Transverse colon (tissue), 4 donors: ENCODE data around the gene MDGA2. TPM values are rescaled to one million over a fixed set of nuclear protein-coding genes. Genes with fewer than 3 reads are reported as not detected.
"Not testable (repeated sequence)": the region's sequence is repeated elsewhere in the genome, so short reads cannot be mapped to it uniquely, and the experiment has no call there.

Source experiments
- DNase-seq: peaks from one replicate; pipeline ENCODE4 v3.0.0-alpha.2; 2019
- H3K27ac ChIP-seq, 4 donors: fragments of 200-600 bp; sonication (generic); 2 replicates each; pipeline ENCODE4 v1.5.1; 2016 to 2018; ENCODE audit warnings: inconsistent platforms in 4 of 4
- H3K27me3 ChIP-seq: fragments of 200-600 bp; sonication (generic); 2 replicates; pipeline ENCODE4 v1.5.1; 2017; ENCODE audit warnings: inconsistent platforms
- H3K36me3 ChIP-seq, 4 donors: fragments of 200-600 bp; sonication (generic); 2 replicates each; pipeline ENCODE4 v1.5.1; 2017 to 2019; ENCODE audit warnings: inconsistent platforms in 4 of 4
- H3K4me1 ChIP-seq, 4 donors: fragments of 200-600 bp; sonication (generic); 2 replicates each; pipeline ENCODE4 v1.5.1; 2017 to 2020; ENCODE audit warnings: inconsistent platforms in 4 of 4
- H3K4me3 ChIP-seq, 4 donors: fragments of 200-600 bp; sonication (generic); 1 replicate in 1 of 4; 2 replicates in 3 of 4; pipeline versions ENCODE4 v1.5.1 to v1.6.1; 2017 to 2019; ENCODE audit warnings: inconsistent platforms in 4 of 4
- H3K9me3 ChIP-seq, 2 donors: fragments of 200-600 bp; sonication (generic); 2 replicates each; pipeline ENCODE4 v1.5.1; 2017 to 2019; ENCODE audit warnings: inconsistent platforms in 2 of 2
- EP300 ChIP-seq: sonication (generic); formaldehyde crosslinking; IDR thresholded peaks from one replicate; pipeline ENCODE4 v1.6.1; 2017; ENCODE audit warnings: antibody characterized with exemption, low read depth
- POLR2A ChIP-seq: fragments of 450-650 bp; IDR thresholded peaks from one replicate; pipeline ENCODE4 v1.6.1; 2016; ENCODE audit warnings: antibody characterized with exemption, mild to moderate bottlenecking, moderate library complexity
- POLR2AphosphoS5 ChIP-seq, 3 donors: sonication (generic); formaldehyde crosslinking; IDR thresholded peaks; one replicate each; pipeline ENCODE4 v1.6.1; 2016; ENCODE audit warnings: antibody characterized with exemption in 3 of 3
- WGBS, 2 donors: methylation state at CpG; one replicate each; pipeline ENCODE4 v1.1.5; 2018; ENCODE audit warnings: low coverage in 1 of 2; 5-methylcytosine and 5-hydroxymethylcytosine counted together
- in situ Hi-C, 4 donors: fragments of 200-750 bp; cut with MboI; loops; one replicate each; pipeline versions ENCODE4 v1.15.0 to v1.15.1; 2017; ENCODE audit warnings: low sequenced_read_pairs in 3 of 4, low pct_ligation_motif_present in 1 of 4, low pct_unique_long_range_greater_than_20kb in 1 of 4
- intact Hi-C: fragments of 100-400 bp; cut with DNase I; formaldehyde crosslinking; loops from one replicate; pipeline ENCODE4 v1.15.1; 2023; ENCODE audit warnings: low total_unique reads
- total RNA-seq, 4 donors: library from RNA; depleted of rRNA; stranded (reverse); fragments of >200 nt; gene quantifications; one replicate each; pipeline ENCODE4 v1.1.0, GENCODE V29; 2016
- TF ChIP-seq, protein P1 (sequence below), 5 experiments: fragments of 200-600 bp in 3 of 5; fragments of 450-650 bp in 2 of 5; sonication (generic) in 3 of 5; IDR thresholded peaks; 1 replicate in 2 of 5; 2 replicates in 3 of 5; pipeline ENCODE4 v1.5.1; 2016 to 2017; ENCODE audit warnings: antibody characterized with exemption in 5 of 5, inconsistent platforms in 3 of 5, mild to moderate bottlenecking in 2 of 5, moderate library complexity in 1 of 5

MDGA2 gene
- total RNA-seq, 4 donors from 2014 or later = not detected

DNA sequence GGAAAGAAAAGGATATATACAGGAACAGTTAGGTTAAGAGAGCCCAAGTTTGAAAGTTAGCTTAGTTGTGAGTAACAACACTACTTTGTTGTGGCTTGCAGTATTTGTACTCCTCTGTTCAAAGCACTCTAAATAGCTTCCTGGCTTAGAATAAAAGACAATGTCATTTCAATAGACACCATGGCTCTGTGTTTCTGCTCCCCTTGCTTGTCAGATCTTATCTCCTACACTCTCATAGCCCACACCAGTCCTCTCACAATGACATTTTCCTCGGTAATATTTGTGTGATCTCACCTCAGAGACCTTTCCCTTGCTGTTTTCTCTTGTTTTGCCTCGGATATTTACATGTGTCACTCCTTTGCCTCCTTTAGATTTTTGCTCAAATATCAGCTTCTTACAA lies 418.4 kb downstream of the MDGA2 start:
- in situ Hi-C loops = no loop called here
- WGBS, 2 donors = 34 to 44% methylated on average over 2 of the region's 2 CpGs
- H3K4me1 ChIP-seq = no peaks in the 10 kb centered on the region

GRCh38 chr14:47252802-47253201 lies 422.6 kb downstream of the MDGA2 start:
- intact Hi-C loops (no loop called here), in situ Hi-C loops (no loop called here)
- DNase-seq = no peak
- TF ChIP-seq POLR2AphosphoS5 (IDR thresholded peaks at IDR 0.05) (no peak), POLR2A (no peak)
- Histone ChIP-seq H3K9me3 (no peaks in the 10 kb centered on the region), H3K4me3 (no peak overlapping the region), H3K36me3 (no peaks in the 10 kb centered on the region), H3K27ac (no peak overlapping the region), H3K4me1 (no peaks in the 10 kb centered on the region), H3K27me3 (no peaks in the 10 kb centered on the region)
- WGBS, 2 donors = 69 to 72% methylated on average over 4 of the region's 4 CpGs

More for the DNA sequence above, 418.4 kb downstream of the MDGA2 start:
- Histone ChIP-seq H3K27me3 (no peaks in the 10 kb centered on the region), H3K27ac (no peak overlapping the region), H3K36me3 (no peaks in the 10 kb centered on the region), H3K9me3 (no peaks in the 10 kb centered on the region), H3K4me3 (no peak overlapping the region)
- TF ChIP-seq POLR2A (no peak), EP300 (no peak), POLR2AphosphoS5 (IDR thresholded peaks at IDR 0.05) (no peak)
- TF ChIP-seq, protein P1, sequence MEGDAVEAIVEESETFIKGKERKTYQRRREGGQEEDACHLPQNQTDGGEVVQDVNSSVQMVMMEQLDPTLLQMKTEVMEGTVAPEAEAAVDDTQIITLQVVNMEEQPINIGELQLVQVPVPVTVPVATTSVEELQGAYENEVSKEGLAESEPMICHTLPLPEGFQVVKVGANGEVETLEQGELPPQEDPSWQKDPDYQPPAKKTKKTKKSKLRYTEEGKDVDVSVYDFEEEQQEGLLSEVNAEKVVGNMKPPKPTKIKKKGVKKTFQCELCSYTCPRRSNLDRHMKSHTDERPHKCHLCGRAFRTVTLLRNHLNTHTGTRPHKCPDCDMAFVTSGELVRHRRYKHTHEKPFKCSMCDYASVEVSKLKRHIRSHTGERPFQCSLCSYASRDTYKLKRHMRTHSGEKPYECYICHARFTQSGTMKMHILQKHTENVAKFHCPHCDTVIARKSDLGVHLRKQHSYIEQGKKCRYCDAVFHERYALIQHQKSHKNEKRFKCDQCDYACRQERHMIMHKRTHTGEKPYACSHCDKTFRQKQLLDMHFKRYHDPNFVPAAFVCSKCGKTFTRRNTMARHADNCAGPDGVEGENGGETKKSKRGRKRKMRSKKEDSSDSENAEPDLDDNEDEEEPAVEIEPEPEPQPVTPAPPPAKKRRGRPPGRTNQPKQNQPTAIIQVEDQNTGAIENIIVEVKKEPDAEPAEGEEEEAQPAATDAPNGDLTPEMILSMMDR (IDR thresholded peaks at IDR 0.05) = no peak
- DNase-seq = no peak
- intact Hi-C loops = no loop called here

- no peak for TF ChIP-seq EP300
- TF ChIP-seq, protein P1 (IDR thresholded peaks at IDR 0.05) = no peak
- TF ChIP-seq POLR2AphosphoS5 (IDR thresholded peaks at IDR 0.05) = no peak
- no peak for TF ChIP-seq POLR2A
- no peaks in the 10 kb centered on the region for H3K4me1 ChIP-seq
- no peak overlapping the region for H3K4me3 ChIP-seq
- DNase-seq = no peak
- H3K9me3 ChIP-seq = no peaks in the 10 kb centered on the region
- H3K36me3 ChIP-seq = no peaks in the 10 kb centered on the region
- 79% methylated on average over 1 of the region's 1 CpG; no CpG with 5 or more reads in 1 of the 2 donors for WGBS, 2 donors
- intact Hi-C loops = no loop called here
- H3K27ac ChIP-seq = no peak overlapping the region
- in situ Hi-C loops = no loop called here
- no peaks in the 10 kb centered on the region for H3K27me3 ChIP-seq
These were observed 429.0 kb downstream of the MDGA2 start for GRCh38 chr14:47246367-47246766.

DNA sequence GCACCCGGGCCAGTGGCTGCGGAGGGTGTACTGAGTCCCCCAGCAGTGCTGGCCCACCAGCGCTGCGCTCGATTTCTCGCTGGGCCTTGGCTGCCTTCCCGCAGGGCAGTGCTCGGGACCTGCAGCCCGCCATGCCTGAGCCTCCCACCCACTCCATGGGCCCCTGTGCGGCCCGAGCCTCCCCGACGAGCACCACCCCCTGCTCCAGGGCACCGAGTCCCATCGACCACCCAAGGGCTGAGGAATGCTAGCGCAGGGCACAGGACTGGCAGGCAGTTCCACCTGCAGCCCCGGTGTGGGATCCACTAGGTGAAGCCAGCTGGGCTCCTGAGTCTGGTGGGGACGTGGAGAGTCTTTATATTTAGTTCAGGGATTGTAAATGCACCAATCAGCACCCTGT lies 432.8 kb downstream of the MDGA2 start:
- H3K27me3 ChIP-seq, H3K36me3 ChIP-seq, H3K4me3 ChIP-seq, DNase-seq, H3K4me1 ChIP-seq, H3K27ac ChIP-seq, in situ Hi-C loops, intact Hi-C loops, H3K9me3 ChIP-seq: not testable (repeated sequence)
- WGBS, 2 donors = 93% methylated on average over 17 of the region's 18 CpGs; no CpG with 5 or more reads in 1 of the 2 donors

DNA sequence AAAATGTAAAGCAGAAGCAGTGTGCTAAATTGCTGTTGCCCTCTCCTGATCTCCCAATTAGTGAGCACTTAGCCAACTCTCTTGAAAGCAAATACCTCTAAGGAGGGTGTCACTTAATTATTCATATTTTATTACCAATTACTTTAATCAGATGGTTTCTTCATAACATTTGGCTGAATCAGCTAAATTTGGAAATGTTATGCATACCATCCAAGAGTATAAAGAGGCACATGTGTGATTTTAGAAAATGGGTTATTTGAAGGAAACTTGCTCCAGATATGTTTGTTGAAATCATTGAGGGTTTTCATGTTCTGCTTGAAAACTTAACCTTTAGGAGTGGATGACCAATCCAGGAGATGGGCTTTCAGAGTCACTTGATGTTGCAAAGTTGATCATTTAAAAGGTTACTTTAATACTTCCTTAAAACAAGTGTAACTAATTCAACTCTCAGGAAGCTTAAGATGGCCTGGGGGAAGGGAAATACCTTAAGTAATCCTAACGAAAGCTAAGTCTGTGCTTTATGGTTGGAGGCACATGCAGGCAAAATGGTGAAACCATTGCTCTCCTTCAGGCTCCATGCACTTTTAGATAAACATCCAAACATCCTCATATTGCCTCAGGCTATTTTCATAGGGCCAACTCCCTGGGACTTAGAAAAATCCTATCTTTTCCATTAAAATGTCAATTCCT lies 434.5 kb downstream of the MDGA2 start:
- DNase-seq = no peak
- TF ChIP-seq POLR2A (no peak), EP300 (no peak), POLR2AphosphoS5 (IDR thresholded peaks at IDR 0.05) (no peak)
- TF ChIP-seq, protein P1 (IDR thresholded peaks at IDR 0.05) = no peak
- Histone ChIP-seq H3K9me3 (no peaks in the 10 kb centered on the region), H3K36me3 (no peaks in the 10 kb centered on the region), H3K4me3 (no peak overlapping the region), H3K27me3 (no peaks in the 10 kb centered on the region), H3K27ac (no peak overlapping the region), H3K4me1 (no peaks in the 10 kb centered on the region)
- 48 to 60% methylated on average over 1 of the region's 1 CpG for WGBS, 2 donors
- intact Hi-C loops (no loop called here), in situ Hi-C loops (no loop called here)
